Measurements from ENCODE around the gene ILF2.
"Not testable (repeated sequence)": the region's sequence is repeated elsewhere in the genome, so short reads cannot be mapped to it uniquely, and the experiment has no call there.

ILF2 gene

DNA sequence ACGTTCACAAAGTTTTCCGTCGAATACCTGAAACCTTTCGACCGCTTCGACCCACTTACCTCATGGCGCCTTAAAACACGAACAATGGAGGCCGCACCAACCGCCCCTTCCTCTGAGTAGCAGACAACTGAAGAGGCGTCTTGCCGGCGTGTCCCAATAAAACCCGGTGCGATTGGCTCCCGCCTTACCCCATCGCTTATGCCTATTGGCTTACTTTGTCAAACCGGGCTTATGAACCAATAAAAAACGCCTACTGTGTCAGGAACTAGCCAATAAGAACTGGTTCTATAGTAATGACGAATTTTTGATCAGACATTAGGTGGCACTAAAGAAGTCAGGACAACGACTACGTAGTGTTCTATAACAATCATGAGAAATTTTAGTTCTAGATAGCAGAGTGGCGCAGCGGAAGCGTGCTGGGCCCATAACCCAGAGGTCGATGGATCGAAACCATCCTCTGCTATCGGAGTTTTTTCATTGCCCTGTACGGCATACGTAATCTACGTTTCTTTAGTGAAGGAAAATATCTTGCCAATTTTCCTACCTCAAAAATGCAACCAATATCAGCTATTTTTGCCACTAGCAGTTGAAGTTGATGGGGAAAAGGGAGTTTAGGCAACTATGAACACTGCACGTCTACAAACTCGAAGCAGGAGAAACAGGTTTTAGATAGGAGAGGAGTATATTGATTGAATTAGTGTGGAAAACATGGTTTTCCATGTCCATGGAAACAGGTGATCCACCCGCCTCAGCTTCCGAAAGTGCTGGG is at the start of gene ILF2:
ILF2 (minus strand) TSS at position 135 of the 769 bp plus-strand sequence; CDS start at position 64, 71 bp downstream.
- DNase-seq: peak; percentile 99

DNA sequence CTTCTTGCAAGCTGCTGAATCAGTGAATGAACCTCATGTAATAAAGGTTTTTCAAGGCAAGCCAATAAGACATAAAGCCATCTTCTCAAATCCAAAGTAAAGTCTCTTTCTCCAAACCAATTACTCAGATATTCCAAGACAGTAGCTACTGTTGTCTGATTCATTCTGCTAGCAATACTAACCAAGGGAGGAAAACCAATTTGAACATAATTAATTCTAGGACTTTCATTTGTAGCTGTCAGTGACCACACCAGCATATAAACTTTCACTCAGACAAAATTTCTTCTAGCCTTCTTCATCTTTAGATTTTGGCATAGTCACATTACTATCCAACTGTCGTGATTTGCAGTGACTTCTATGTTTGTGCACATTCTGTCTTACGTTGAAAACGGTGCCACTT is 46.5 kb upstream of the ILF2 start:
- no peak for DNase-seq

DNA sequence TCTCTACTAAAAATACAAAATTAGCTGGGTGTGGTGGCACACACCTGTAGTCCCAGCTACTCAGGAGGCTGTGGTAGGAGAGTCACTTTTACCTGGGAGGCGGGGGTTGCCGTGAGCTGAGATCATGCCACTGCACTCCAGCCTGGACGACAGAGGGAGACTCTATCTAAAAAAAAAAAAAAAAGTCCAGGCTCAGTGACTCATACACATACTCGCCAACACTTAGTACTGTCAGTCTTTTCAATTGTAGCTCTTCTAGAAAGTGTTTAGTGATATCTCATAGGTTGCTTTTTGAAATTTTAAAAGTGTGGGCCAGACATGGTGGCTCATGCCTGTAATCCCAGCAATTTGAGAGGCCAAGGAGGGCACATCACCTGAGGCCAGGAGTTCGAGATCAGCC is 45.4 kb upstream of the ILF2 start:
- not testable (repeated sequence) for DNase-seq

DNA sequence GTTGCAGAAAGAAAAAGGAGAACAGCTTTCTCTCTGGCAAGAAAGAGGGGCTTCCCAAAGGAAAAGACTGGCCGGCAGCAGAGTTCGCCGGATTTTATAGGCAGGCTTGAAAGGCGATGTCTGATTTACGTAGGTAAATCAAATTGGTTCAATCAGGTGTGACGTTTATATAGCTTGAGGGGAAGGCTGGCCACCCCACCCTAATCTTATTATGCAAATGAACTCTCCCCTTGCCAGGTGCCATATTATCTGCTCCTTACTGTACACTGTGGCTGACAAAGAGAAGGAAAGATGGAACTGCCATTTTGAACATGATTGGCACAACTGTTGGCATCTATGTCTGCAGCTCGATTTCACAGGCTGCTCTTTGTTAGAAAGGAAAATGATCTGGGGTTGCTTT is 40.2 kb upstream of the ILF2 start:
- no peak for DNase-seq

DNA sequence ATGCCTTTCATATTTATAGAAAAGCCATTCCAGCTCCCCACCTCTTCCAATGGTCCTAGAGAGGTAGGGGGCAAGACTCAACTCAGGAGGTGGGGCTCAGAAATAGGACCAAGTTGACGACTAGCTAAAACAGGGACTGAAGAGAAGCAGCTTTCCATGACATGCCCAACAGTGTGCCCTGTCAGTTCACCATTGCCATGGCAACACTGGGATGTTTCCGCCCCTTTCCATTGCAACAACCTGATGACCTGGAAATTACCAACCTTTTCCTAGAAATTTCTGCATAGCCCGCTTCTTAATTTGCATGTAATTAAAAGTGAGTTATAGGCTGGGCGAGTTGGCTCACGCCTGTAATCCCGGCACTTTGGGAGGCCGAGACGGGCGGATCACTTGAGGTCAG is 34.7 kb upstream of the ILF2 start:
- no peak for DNase-seq

DNA sequence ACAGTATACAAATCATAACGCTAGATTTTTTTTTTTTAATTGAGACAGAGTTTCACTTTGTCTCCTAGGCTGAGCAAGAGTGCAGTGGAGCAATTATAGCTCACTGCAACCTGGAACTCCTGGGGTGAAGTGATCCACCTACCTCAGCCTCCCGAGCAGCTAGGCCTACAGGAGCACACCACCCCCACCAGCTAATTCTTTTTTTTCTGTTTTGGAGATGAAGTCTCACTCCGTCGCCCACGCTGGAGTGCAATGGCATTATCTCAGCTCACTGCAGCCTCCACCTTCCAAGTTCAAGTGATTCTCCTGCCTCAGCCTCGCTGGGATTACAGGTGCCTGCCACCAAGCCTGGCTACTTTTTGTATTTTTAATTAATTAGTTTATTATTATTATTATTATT is 29.0 kb upstream of the ILF2 start:
- no peak for DNase-seq

DNA sequence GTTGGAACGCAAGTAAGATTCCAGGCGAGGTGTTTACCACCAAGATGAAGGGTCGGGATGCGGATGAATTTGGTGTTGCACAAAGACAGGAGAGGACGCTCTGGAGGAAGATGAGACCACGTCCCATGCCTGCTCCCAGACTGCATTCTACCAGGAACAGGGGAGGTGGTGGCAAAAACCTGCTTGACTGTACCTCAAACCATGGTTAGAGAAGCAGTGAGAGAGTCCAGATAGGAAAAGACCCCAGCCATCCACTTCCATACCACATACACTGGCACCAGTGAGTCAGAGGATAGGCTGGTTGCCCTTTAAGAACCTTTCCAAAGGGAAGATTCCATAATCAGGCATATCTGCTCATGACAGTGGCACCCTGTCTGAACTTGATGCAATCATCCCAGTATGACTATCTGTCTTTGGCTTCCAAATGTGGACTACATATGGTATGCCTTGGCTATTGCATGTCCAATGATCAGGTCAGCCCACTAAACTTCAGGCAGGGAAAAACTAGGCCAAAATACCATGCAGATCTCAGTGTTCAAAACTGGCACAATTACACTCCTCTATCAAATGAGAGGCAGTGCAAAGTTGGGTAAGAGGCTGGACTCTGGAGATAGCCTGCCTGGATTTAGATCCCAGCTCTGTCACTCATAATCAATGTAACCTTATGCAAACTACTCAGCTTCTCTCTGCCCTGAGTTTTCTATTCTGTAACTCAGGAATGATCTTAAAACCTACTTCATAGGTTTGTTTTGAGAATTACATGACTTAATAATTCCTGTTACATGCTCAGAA is 28.3 kb upstream of the ILF2 start:
- DNase-seq: peak; percentile 56

DNA sequence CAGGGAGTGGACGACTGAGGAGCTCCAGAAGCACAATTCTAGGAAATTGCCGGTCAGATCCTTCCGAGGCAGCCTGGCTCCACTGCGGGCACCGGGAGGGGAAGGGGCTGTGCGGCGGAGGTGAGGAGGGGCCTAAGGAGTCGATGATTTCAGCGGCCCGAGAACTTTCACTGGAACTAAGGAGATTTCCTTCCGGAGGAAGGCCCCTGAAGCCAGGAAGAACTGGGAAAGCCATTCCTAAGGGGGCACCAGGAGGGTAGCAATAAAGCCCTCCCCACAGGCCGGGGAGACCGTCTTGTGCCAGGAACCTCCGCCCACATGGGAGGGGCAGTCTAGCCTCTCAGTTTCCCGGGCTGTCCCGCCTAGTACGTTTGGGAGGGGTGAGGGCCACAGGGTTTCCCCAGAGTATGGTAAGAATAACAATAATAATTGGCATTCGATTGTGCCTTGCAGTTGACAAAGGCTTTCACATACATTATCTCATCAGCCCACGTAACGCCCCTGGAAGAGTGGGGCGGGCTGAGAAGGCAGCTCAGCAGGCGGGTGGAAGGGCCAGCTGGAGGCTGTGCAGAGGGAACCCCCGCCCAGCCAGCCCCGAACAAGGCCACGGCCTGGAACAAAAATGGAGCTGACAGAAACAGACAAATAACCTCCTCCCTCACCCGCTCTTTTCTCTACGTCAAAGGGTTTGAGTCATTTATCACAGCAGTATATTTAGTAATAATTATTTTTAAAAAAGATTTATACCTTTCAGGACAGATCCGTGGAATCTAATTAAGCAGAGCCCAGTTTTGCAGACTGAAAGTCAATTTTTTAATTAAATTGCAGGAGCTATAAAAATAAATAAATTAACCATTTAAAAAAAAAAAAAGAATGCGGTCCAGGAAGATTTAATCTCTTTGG is 27.5 kb upstream of the ILF2 start:
- DNase-seq: peak; percentile 55

DNA sequence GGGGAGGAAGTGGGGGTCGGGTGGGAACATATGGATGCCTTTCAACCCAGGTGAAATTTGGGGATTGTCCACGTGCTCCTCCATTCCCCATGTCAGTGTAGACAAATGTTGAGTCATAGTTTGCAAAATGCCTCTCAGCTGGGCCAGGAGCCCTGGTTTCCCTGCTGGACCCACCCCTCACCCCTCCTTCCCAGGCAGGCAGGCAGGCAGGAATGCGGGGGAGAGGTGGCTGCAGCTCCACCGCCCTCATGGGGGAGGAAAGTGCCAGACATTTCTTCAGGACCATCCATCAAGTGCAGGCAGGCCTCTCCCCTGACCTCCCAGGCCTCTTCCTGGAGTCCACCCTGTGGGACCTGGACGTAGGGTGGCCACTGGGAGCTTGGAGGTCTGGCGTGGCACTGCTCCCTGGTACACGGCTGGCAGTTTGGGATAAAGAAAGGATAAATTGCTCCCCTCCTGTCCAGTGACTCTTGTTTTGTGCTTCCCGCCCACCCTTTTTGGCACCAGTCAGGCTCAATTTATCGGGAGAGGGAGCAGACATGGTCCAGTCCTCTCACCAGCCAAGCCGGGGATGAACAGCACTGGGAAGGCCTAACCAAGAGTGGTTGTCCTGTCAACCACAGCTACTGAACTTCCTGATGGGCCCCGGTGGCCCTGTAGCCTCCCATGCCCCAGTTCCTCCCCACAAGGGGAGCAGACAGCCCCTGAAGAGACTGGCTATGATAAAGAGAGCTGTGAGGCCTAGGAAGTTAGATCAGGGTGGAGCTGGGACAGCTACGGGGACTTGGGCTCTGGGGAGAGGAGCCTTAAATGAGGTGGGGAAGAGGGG is 26.6 kb upstream of the ILF2 start:
- no peak for DNase-seq

DNA sequence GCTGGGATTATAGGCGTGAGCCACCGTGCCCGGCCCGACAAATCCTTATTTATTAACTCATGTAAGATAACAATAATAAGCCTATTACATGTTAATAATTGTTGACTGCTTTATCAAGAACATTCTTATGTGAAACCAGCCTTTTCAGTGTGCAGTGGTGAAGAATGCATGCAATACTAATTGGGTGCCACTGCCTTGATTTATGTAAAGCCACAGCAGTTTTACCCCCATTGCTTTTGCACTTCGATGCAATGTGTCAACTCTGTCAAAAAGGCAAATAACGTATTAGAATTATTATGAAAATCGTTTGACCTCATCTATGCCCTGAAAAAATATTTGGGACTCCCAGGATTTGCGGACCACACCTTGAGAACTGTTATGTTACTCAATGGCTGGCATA is 25.9 kb upstream of the ILF2 start:
- no peak for DNase-seq

DNA sequence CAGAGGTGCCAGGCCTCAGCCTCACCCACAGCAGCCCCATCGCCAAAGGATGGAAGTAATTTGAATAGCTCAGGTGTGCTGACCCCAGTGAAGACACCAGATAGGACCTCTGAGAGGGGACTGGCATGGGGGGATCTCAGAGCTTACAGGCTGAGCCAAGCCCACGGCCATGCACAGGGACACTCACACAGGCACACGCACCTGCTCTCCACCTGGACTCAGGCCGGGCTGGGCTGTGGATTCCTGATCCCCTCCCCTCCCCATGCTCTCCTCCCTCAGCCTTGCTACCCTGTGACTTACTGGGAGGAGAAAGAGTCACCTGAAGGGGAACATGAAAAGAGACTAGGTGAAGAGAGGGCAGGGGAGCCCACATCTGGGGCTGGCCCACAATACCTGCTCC is 22.7 kb upstream of the ILF2 start:
- DNase-seq: no peak

DNA sequence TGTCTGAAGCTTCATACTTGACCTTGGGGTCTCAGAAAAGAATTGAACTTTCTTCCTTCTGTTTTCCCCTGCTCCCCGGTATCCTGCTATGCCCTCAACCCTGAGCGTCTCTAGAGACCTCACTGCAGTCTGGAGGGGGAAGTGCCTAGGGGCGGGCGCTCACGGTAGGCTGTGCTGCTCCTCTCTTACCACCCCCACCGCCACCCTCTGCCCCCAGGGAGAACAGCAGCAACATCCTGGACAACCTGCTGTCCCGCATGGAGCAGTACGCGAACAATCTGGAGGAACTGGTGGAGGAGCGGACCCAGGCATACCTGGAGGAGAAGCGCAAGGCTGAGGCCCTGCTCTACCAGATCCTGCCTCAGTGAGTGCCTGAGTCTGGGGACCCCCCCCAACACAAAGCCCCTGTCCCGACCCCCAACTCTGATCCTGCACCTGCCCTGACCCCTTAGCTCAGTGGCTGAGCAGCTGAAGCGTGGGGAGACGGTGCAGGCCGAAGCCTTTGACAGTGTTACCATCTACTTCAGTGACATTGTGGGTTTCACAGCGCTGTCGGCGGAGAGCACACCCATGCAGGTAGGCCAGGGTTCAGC is 18.0 kb upstream of the ILF2 start:
- DNase-seq: no peak

DNA sequence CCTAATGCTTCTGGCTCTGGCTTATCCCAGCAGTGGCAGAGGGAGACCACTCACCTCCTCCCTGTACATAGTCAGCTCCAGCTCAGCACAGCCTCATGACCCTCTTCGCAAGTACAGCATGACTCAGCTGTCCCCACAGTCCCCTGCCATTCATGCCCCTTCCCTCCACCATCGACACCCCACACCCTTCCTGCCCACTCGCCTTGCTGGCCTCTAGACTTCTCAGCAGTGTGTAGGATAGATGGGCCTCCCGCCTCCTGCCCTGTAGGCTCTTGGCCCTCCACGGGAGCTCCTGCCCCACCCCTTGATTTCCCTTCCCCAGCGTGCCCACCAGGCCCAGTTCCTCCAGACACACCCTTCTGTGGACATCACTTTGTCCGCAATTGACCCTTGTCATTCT is 17.5 kb upstream of the ILF2 start:
- peak; percentile 14 for DNase-seq

DNA sequence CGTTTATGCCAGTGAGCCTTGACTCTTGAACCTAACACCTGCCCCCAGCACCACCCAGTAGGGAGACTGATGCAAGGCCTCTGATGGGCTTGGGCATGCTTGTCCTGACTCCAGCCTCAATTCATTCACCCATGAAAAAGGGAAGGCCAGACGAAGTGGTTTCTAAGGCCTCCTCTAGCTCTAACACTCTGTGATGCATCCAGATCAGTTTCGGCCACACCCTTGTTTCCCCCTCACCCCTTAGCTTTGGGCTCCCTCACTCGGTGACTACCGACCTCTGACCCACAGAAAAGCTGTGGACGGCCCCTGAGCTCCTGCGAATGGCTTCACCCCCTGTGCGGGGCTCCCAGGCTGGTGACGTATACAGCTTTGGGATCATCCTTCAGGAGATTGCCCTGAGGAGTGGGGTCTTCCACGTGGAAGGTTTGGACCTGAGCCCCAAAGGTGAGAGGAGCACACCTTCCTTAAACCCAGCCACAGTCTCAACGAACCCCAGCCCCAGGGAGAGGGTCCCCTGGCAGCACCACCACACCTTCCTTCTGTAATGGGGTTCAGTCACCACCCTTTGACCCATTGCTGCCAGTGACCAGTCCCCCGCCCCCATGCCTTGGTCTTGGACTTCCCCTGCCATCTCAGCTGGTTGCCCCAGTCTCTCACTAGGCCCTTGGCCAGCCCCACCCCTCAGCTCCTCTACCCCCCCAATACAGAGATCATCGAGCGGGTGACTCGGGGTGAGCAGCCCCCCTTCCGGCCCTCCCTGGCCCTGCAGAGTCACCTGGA is 16.7 kb upstream of the ILF2 start:
- no peak for DNase-seq

DNA sequence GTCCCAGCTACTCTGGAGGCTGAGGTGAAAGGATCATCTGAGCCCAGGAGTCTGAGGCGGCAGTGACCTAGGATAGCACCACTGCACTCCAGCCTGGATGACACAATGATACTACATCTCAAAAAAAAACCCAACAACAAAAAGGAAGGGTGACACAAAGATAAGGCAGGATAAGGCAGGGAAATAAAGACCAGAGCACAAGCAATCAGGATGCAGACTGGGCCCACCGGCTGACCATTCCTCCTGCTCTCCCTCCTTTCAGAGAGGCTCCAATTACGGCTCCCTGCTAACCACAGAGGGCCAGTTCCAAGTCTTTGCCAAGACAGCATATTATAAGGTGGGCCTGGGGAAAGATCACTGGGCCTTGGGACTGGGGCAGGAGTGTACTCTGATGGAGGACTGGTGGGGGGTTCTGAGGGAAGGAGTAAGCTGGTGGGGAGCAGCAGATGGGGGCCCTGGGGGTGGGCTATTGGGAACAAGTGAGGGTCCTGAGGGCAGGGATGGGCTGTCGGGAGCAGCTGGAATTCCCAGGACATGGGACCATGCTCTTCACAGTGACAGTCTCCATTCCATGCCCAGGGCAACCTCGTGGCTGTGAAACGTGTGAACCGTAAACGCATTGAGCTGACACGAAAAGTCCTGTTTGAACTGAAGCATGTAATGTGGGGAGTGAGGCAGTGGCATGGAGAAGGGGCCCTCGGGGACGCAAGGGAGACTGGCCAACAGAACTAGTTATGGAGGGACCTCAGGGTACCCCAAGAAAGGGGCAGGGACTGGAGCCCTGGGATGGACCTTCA is 14.9 kb upstream of the ILF2 start:
- DNase-seq: no peak

DNA sequence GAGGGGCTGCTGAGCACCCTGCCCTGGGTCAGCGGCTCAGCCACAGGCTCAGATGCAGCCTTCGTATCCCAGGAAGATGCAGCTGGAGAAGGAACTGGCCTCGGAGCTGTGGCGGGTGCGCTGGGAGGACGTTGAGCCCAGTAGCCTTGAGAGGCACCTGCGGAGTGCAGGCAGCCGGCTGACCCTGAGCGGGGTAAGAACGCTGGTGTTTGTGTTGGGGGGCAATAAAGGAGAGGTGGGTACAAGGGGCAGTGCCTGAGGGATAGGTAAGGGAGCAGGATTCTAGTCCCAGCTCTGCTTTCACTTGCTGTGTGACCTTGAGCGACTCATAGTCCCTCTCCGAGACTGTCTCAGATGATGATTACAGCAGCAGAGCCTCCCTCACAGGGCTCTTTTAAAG is 14.1 kb upstream of the ILF2 start:
- DNase-seq: no peak

DNA sequence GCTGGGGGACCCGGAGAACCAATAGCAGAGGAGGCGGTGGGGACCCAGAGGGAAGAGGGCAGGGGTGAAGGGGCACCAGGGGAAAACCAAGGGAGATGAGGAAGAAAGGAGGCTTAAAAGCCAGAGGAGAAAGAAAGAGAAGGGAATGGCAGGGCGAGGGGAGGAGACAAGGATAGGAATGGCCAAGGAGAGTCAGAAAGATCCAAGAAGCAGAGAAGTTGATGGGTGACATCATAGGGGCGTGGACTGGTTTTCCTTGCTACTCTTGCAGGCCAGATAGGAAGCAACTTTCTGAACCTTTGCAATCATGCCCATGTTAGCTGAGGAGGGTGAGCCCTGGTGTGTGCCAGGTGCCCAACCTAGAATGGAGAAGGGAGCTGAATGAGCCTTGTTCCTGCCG is 13.1 kb upstream of the ILF2 start:
- peak; percentile 31 for DNase-seq

DNA sequence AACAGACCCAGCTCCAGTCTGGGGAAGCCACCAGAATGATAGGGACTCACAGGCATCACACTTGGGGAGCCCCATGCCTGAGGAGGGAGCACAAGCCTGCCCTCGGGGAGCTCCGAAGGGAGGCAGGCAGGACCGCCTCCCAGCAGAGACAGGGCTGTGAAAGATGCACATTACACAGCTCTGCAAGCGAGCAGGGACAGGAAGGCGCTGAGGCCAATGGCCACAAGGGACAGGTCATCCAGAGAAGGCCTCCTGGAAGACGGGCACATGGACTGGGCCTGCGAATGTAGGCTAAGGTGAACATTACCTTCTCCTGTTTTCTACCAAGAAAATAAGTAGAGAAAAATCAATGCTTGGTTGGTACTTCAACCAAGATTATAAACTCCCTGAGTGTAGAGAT is 11.9 kb upstream of the ILF2 start:
- DNase-seq: no peak

DNA sequence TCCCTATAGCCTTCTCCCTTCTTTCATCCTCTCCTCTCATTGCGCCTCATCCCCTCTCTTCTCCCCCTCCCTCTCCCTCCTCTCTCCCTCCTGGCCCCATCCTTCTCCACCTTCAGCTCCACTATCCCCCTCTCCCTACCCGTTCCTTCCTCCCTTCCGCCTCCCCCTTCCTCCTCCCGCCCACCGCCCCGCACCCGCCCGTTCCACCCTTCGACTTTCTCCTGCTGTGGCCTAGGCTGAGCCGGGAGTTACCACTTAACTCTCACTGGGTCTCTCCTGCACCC is 9.3 kb upstream of the ILF2 start:
- no peak for DNase-seq

DNA sequence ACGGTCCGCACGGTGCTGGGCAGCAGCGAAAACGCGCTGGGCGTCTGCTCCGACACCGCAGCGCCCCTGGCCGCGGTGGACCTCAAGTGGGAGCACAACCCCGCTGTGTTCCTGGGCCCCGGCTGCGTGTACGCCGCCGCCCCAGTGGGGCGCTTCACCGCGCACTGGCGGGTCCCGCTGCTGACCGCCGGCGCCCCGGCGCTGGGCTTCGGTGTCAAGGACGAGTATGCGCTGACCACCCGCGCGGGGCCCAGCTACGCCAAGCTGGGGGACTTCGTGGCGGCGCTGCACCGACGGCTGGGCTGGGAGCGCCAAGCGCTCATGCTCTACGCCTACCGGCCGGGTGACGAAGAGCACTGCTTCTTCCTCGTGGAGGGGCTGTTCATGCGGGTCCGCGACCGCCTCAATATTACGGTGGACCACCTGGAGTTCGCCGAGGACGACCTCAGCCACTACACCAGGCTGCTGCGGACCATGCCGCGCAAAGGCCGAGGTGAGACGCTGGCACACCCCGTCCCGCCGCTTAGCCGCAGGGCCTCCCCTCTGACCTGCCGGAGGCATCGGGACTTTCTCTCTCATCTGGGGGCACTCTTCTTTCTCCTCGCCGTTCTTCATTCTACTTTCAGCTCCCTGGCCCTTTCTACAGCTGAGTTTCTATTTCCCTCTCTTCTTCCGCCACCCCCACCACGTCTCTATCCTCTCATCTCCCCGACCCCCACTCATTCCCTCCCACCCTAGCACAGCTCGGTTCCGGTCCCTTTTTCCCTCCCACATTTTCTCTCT is 8.7 kb upstream of the ILF2 start:
- DNase-seq: peak; percentile 29
